Measurements from ENCODE around the gene AQP5.

GRCh38 chr12:49923880-49924556, 37.7 kb upstream of the AQP5 start:
- TF ChIP-seq CTCF (conservative IDR thresholded peaks at IDR 0.05 in 1 of 2, IDR thresholded peaks at IDR 0.05 in 1 of 2; ENCODE audit: extremely low read depth in 1 of 2, insufficient read depth in 1 of 2, low read depth in 1 of 2, low read length in 2 of 2) (no peak), EZH2 (IDR thresholded peaks at IDR 0.05; ENCODE audit: borderline replicate concordance, low read length) (no peak)
